HepG2 (cell line): ENCODE measurements around the gene CFAP210. TPM values are rescaled to one million over a fixed set of nuclear protein-coding genes. Genes with fewer than 3 reads are reported as not detected.

Experiments
- GRHL1 ChIP-seq: sonication (generic); formaldehyde crosslinking; conservative IDR thresholded peaks from 2 replicates; pipeline ENCODE4 v1.8.0; 2022; ENCODE audit warnings: missing genetic modification reagents
- ZNF33B ChIP-seq: sonication (generic); formaldehyde crosslinking; IDR thresholded peaks from 2 replicates; pipeline ENCODE4 v1.5.1; 2020; ENCODE audit warnings: mild to moderate bottlenecking, missing genetic modification reagents
- ZNF562 ChIP-seq: sonication (generic); formaldehyde crosslinking; IDR thresholded peaks from 2 replicates; pipeline ENCODE4 v1.8.0; 2022; ENCODE audit warnings: missing genetic modification reagents, borderline replicate concordance
- polyA plus RNA-seq, 8 experiments: library from polyadenylated mRNA; depleted of rRNA in 3 of 8; stranded (reverse) in 7 of 8; unstranded in 1 of 8; fragments of >200 nt; fragmentation: Illumina TruSeq in 4 of 8; extraction: Trizol in 4 of 8; gene quantifications; 2 replicates each; pipeline versions ENCODE4 v1.2.1 to v1.2.3, GENCODE V29; 2011 to 2016; ENCODE audit warnings: low read depth in 4 of 8, missing spikeins in 1 of 8, mixed read lengths in 1 of 8; ENCODE audit not compliant: insufficient read depth in 1 of 8
- total RNA-seq, 5 experiments: library from RNA; depleted of rRNA; stranded (reverse); fragments of >200 nt; fragmentation: Illumina TruSeq; extraction: Trizol; gene quantifications; 2 replicates each; pipeline ENCODE4 v1.2.3, GENCODE V29; 2016; ENCODE audit warnings: low read depth in 1 of 5
- TF ChIP-seq, protein P1 (sequence below): sonication (generic); formaldehyde crosslinking; IDR thresholded peaks from 2 replicates; pipeline ENCODE4 v1.5.0; 2020; ENCODE audit warnings: mild to moderate bottlenecking, missing genetic modification reagents
- TF ChIP-seq, protein P2 (sequence below): sonication (generic); formaldehyde crosslinking; IDR thresholded peaks from 2 replicates; pipeline ENCODE4 v1.9.0; 2021; ENCODE audit warnings: missing genetic modification reagents, mild to moderate bottlenecking, borderline replicate concordance
- TF ChIP-seq, protein P3 (sequence below): sonication (generic); formaldehyde crosslinking; IDR thresholded peaks from 2 replicates; pipeline ENCODE4 v1.5.1; 2020; ENCODE audit warnings: mild to moderate bottlenecking, missing genetic modification reagents, borderline replicate concordance
- TF ChIP-seq, protein P4 (sequence below): sonication (generic); formaldehyde crosslinking; IDR thresholded peaks from 2 replicates; pipeline ENCODE4 v1.4.0; 2020; ENCODE audit warnings: missing genetic modification reagents, mild to moderate bottlenecking, borderline replicate concordance
- TF ChIP-seq, protein P5 (sequence below): IDR thresholded peaks from 2 replicates; pipeline ENCODE4 v1.6.1; 2016; ENCODE audit warnings: mild to moderate bottlenecking, missing biosample characterization, missing genetic modification reagents

The CFAP210 gene
- total and polyA plus RNA-seq, 2 of the 13 experiments (the other 11 are each of a cell fraction or from before 2014, with no cell fraction given): 0.18 TPM; not detected in 1

- TF ChIP-seq, protein P1, sequence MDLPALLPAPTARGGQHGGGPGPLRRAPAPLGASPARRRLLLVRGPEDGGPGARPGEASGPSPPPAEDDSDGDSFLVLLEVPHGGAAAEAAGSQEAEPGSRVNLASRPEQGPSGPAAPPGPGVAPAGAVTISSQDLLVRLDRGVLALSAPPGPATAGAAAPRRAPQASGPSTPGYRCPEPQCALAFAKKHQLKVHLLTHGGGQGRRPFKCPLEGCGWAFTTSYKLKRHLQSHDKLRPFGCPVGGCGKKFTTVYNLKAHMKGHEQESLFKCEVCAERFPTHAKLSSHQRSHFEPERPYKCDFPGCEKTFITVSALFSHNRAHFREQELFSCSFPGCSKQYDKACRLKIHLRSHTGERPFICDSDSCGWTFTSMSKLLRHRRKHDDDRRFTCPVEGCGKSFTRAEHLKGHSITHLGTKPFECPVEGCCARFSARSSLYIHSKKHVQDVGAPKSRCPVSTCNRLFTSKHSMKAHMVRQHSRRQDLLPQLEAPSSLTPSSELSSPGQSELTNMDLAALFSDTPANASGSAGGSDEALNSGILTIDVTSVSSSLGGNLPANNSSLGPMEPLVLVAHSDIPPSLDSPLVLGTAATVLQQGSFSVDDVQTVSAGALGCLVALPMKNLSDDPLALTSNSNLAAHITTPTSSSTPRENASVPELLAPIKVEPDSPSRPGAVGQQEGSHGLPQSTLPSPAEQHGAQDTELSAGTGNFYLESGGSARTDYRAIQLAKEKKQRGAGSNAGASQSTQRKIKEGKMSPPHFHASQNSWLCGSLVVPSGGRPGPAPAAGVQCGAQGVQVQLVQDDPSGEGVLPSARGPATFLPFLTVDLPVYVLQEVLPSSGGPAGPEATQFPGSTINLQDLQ: peak; percentile 90; the same call in 1 of the 2 replicates
- TF ChIP-seq, protein P2, sequence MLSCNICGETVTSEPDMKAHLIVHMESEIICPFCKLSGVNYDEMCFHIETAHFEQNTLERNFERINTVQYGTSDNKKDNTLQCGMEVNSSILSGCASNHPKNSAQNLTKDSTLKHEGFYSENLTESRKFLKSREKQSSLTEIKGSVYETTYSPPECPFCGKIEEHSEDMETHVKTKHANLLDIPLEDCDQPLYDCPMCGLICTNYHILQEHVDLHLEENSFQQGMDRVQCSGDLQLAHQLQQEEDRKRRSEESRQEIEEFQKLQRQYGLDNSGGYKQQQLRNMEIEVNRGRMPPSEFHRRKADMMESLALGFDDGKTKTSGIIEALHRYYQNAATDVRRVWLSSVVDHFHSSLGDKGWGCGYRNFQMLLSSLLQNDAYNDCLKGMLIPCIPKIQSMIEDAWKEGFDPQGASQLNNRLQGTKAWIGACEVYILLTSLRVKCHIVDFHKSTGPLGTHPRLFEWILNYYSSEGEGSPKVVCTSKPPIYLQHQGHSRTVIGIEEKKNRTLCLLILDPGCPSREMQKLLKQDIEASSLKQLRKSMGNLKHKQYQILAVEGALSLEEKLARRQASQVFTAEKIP (CRISPR knock-in tag): no peak
- TF ChIP-seq, protein P3, sequence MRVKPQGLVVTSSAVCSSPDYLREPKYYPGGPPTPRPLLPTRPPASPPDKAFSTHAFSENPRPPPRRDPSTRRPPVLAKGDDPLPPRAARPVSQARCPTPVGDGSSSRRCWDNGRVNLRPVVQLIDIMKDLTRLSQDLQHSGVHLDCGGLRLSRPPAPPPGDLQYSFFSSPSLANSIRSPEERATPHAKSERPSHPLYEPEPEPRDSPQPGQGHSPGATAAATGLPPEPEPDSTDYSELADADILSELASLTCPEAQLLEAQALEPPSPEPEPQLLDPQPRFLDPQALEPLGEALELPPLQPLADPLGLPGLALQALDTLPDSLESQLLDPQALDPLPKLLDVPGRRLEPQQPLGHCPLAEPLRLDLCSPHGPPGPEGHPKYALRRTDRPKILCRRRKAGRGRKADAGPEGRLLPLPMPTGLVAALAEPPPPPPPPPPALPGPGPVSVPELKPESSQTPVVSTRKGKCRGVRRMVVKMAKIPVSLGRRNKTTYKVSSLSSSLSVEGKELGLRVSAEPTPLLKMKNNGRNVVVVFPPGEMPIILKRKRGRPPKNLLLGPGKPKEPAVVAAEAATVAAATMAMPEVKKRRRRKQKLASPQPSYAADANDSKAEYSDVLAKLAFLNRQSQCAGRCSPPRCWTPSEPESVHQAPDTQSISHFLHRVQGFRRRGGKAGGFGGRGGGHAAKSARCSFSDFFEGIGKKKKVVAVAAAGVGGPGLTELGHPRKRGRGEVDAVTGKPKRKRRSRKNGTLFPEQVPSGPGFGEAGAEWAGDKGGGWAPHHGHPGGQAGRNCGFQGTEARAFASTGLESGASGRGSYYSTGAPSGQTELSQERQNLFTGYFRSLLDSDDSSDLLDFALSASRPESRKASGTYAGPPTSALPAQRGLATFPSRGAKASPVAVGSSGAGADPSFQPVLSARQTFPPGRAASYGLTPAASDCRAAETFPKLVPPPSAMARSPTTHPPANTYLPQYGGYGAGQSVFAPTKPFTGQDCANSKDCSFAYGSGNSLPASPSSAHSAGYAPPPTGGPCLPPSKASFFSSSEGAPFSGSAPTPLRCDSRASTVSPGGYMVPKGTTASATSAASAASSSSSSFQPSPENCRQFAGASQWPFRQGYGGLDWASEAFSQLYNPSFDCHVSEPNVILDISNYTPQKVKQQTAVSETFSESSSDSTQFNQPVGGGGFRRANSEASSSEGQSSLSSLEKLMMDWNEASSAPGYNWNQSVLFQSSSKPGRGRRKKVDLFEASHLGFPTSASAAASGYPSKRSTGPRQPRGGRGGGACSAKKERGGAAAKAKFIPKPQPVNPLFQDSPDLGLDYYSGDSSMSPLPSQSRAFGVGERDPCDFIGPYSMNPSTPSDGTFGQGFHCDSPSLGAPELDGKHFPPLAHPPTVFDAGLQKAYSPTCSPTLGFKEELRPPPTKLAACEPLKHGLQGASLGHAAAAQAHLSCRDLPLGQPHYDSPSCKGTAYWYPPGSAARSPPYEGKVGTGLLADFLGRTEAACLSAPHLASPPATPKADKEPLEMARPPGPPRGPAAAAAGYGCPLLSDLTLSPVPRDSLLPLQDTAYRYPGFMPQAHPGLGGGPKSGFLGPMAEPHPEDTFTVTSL: no peak
- TF ChIP-seq, protein P4, sequence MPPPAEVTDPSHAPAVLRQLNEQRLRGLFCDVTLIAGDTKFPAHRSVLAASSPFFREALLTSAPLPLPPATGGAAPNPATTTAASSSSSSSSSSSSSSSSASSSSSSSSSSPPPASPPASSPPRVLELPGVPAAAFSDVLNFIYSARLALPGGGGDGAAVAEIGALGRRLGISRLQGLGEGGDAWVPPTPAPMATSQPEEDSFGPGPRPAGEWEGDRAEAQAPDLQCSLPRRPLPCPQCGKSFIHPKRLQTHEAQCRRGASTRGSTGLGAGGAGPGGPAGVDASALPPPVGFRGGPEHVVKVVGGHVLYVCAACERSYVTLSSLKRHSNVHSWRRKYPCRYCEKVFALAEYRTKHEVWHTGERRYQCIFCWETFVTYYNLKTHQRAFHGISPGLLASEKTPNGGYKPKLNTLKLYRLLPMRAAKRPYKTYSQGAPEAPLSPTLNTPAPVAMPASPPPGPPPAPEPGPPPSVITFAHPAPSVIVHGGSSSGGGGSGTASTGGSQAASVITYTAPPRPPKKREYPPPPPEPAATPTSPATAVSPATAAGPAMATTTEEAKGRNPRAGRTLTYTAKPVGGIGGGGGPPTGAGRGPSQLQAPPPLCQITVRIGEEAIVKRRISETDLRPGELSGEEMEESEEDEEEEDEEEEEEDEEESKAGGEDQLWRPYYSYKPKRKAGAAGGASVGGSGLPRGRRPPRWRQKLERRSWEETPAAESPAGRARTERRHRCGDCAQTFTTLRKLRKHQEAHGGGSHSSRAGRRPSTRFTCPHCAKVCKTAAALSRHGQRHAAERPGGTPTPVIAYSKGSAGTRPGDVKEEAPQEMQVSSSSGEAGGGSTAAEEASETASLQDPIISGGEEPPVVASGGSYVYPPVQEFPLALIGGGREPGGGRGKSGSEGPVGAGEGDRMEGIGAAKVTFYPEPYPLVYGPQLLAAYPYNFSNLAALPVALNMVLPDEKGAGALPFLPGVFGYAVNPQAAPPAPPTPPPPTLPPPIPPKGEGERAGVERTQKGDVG (CRISPR knock-in tag): peak; percentile 87; the same call in 1 of the 2 replicates
- peak; percentile 96 for TF ChIP-seq ZNF33B
- no peak for TF ChIP-seq GRHL1 (CRISPR knock-in tag)
- no peak for TF ChIP-seq ZNF562 (CRISPR knock-in tag)
- TF ChIP-seq, protein P5, sequence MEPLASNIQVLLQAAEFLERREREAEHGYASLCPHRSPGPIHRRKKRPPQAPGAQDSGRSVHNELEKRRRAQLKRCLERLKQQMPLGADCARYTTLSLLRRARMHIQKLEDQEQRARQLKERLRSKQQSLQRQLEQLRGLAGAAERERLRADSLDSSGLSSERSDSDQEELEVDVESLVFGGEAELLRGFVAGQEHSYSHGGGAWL: peak; percentile 92
Measured at GRCh38 chr2:169694113-169694893, at the start of gene CFAP210, which contains the start of gene PHOSPHO2 (continued).
